Stimulated activated CD4-positive, alpha-beta T cell treated with anti-CD3 and anti-CD28 coated beads, TNF-alpha, amount 100 ng/mL, for 4 hours (primary cell): ENCODE data around the gene CXorf65.
A peak's percentile ranks its signal among the peaks of the same experiment; 100 is the strongest.

Experiments
- DNase-seq, 3 experiments: peaks; one replicate each; pipeline ENCODE4 v3.0.0-alpha.2; 2020; ENCODE audit warnings: low read depth in 3 of 3

CXorf65 gene

GRCh38 chrX:71106427-71106826 is at the start of gene CXorf65:
Gene CXorf65 (minus strand): TSS chrX:71106740. CDS start chrX:71106556, 184 bp downstream.
- DNase-seq = no peak

GRCh38 chrX:71154641-71155040 is 48.1 kb upstream of the CXorf65 start:
- no peak for DNase-seq

- no peak for DNase-seq
These were observed 47.7 kb upstream of the CXorf65 start for GRCh38 chrX:71154196-71154595.

DNA sequence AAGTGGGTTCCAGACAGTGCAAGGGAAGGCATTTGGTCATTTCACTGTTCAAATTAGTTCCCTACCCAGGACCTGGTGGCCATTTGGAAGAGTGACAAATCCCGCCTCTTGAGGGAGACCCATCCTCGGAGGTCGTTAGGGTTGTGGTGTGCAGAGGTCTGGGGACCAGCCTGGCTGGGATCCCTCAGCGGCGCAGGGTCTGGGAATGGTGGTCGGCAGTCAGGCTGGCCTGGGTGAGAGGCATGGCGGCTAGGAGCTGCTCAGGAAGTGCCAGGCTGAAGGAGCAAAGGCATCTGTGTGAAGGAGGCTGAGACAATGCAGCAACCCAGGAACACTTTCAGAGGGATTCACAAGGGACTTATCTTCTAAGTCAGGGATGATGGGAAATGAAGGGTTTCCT is 44.8 kb upstream of the CXorf65 start:
- no peak for DNase-seq

DNA sequence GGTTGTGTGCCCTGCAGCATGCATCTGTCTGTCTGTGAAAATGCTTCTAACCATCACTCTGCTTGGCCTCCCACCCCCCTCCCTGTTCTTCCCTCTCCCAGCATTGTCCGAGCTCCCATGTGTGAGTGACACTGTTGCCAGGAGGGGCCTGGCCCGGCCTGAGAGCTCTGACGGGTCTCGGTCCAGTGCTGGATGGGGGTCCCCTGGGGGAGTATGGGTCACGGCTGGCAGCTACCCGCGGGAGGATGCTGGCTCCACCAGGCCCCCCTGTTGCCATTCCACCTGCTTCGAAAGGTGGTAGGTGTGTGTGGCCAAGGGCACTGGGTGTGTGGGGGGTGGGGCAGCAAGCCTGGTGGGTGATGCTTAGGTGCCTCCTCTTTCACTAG is 41.7 kb upstream of the CXorf65 start:
- no peak for DNase-seq

- no peak for DNase-seq
These were observed 41.1 kb upstream of the CXorf65 start for GRCh38 chrX:71147496-71148277.

GRCh38 chrX:71144651-71145050 is 38.1 kb upstream of the CXorf65 start, which contains the start of gene NLGN3:
Gene NLGN3 (plus strand): TSS chrX:71144841. CDS start chrX:71147750, 2,909 bp downstream.
- no peak for DNase-seq

DNA sequence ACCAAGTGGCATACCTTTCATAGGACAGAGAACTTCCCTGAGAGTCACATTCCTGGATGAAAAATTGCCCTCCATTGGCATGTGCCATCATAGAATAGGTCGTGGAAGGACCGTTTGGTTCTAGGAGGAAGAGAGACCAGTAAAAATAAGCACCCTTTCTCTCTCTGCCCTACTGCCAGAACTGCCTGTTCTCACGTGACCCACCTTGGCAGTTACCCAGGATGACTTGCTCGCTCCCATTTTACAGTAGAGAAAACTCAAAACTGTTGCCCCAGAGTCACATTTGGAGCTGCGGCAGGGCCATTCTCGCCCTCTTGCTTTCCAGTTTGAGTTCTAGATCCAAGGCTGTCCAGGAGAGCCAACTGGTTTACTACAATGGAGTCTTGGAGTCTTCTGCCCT is 37.0 kb upstream of the CXorf65 start:
- DNase-seq = no peak

DNA sequence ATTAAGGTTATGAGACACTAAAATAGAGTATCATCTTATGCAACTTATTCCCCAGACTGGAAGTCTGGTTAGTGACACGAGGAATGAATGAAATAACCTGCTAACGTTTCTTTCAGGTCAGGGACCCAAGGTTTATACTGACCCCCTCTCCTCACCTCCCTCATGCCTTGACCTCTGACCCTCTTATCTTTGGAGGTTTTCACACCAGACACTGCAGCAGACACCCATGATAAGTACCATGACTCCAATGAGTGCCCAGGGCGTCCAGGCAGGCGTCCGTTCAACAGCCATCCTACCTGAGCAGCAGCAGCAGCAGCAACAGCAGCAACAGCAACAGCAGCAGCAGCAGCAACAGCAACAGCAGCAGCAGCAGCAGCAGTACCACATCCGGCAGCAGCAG is 33.9 kb upstream of the CXorf65 start:
- no peak for DNase-seq

DNA sequence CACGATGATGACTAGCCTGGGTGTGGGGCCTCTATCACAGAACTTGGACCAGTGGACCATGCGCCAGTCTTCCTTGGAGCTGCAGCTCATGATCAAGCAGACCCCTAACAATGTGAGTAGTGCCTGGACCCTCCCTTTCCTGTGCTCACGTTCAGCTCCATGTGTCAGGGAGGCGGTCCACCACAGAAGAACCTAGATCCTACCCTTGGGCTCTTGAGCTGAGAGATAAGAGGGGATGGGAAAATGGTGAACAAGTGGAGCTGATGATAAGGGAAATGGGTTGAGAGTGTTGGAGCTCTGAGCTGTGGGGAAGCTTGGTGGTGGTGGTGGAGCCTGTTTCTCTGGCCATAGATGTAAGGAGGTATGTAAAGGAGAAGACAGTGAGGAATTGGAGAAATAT is 25.0 kb upstream of the CXorf65 start:
- no peak for DNase-seq

DNA sequence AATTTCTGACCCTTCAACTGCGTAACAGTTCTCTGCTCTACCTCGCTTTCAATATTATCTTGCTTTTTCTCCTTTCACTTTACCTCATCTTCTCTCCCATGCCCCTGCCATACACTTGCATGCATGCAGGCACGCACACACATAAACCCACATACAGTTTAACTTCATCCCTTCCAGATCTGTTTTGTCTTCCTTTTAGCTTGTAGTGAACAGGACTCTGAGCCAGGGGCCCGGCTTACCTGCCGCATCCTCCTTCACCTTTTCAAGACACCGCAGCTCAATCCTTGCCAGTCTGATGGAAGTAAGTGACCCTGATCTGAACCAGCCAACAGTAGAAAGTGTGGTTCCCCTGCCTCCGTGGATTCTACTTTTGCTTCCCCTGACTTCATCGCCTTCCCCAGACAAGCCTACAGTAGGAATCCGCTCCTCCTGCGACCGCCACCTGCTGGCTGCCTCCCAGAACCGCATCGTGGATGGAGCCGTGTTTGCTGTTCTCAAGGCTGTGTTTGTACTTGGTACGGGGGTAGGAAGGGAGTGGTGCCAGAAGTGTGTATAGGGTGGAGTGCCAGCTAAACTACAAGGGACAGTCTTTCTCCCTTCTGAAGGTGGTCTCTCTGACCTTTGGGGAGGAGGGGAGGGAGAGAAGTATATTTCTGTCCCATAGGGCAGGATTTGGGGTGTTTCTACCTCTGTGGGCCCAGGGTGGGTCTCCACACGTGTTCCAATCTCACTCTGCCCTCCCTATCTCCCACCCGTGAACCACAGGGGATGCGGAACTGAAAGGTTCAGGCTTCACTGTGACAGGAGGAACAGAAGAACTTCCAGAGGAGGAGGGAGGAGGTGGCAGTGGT is 22.6 kb upstream of the CXorf65 start:
- DNase-seq = peak; percentile 49 to 53 (median 50)

GRCh38 chrX:71128166-71128833 is 21.8 kb upstream of the CXorf65 start:
- no peak for DNase-seq

- no peak for DNase-seq
These were observed 12.5 kb upstream of the CXorf65 start for GRCh38 chrX:71118985-71119535.

DNA sequence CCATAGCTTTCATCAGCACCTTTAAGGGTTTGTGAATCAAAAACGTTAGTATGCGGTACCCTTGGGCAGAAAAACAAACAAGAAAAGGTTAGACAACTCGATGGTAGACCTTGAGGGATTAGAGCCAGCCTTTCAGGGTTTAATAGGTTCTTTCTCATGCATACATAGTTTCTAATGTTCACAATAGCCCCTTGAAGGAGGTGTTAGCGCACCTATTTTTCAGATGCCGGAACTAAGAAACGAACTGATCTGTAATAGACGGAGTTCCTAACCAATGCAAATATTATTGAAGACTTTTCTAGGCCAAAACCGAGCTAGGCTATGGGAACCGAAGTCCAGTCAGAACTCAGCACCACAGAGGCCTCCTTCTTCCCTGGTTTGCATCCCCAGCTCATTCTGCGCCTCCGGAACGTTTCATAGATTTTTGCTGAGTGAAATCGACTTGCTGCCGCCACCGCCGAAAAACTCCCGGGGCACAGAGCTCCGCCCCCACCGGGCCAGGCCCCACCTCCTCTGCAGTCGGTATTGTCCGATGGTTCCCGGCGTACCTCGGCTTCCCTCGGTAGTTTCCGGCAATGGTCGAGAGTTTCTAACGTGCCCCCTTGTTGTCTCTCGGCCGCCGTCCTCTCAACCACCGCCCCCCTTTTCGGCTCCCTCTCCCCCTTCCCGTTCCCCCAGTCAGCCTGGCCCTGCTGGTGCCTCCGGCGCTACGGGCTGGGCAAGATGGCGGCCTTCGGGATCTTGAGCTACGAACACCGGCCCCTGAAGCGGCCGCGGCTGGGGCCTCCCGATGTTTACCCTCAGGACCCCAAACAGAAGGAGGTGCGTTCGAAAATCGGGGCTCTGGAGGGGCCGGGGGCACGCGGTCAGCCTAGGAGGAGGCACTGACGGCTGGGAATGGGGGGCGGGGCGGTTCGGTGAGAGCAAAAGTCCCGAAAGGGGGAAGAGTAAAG is 11.8 kb upstream of the CXorf65 start, which contains the start of gene MED12:
Gene MED12 (plus strand): TSS at position 565 of the 953 bp plus-strand sequence. CDS start 159 bp downstream, at position 724.
- DNase-seq = peak; percentile 62 to 64 (median 63)

DNA sequence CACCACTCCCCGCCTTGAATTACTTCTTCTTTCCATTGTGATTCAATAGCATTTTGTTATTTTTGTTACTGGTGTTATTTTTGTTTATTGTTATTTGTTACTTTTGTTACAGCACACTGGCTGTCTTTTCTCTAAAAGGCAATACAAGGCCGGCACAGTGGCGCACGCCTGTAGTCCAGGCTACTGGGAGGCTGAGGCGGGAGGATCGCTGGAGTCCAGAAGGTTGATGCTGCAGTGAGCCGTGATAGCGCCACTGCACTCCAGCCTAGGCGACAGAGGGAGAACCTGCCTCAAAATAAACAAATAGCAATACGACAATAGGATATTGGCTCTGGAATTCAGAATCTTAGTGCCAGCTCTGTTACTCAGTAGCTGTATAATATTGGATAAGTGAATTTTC is 10.8 kb upstream of the CXorf65 start:
- DNase-seq = no peak

DNA sequence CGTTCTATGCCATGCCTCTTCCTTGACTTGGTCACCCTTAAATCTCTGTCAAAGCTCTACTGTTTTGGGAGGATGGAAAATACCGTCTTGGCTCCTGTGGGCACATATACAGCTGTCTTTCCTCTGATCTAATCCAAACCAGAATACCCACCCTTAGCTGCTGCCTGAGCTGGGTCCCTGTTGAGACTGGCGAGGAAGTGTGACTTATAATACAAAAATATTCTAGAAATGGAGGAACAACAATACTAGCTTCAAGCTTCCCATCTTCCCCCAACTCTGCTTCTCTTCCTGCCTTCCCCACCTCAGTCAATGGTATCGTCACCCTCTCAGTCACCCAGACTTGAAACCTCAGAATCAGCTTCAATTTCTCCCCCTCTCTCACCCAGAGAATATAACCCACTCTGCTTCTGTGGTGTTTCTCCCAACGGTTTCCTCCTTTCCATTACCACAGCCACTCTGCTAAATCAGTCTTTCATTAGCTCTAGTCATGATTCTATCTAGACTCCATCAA is 5.4 kb upstream of the CXorf65 start:
- no peak for DNase-seq

DNA sequence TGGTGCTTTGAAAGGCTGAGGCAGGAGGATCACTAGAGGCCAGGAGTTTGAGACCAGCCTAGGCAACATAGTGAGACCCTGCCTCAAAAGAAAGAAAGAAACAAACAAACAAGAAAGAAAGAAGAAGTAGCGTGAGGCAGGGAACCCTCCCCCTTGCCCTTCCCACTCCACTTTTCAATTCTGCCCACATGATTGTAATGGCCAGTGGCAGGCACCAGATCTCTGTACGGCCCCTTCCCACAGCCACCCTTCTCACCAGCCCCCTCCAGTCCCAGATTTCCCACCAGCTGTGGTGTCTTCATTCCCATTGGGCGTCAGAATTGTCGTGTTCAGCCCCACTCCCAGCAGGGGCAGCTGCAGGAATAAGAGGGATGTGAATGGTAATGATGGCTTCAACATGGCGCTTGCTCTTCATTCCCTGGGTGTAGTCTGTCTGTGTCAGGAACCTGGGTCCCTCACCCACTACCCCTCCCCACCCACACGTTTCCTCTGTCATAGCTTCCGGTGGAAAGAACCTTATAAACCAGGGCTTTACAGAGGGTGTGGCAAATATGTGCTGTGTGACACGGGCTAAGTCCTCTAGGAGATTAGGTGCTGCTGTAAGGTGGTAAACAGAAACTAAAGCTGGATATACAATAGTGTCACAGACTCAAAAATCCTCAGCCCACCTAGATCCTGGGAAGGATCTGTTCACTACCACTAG is 4.8 kb upstream of the CXorf65 start, which contains the start of gene IL2RG:
Gene IL2RG (minus strand): TSS at position 437 of the 703 bp plus-strand sequence. CDS start 38 bp downstream, at position 399.
- peak in 2 of 3 experiments; percentile 54 to 65 for DNase-seq

DNA sequence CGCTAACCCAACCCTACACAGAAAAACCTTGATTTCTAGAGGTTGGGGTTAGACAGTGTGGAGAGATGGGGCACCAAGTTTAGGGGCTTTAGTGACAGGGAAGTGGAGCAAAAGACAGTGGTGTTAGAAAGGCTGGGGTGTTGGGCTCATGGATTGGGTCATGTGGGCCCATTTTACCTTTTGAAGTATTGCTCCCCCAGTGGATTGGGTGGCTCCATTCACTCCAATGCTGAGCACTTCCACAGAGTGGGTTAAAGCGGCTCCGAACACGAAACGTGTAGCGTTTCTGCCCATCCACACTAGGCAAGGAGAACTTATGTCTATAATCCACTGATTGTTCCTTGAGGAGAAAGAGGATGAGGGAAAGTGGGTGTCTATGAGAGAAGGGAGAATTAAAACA is 2.5 kb upstream of the CXorf65 start:
- DNase-seq = no peak

- DNase-seq = no peak
These were observed 1.3 kb upstream of the CXorf65 start for GRCh38 chrX:71107762-71108360.
